ENCODE data around the gene HADH. TPM values are rescaled to one million over a fixed set of nuclear protein-coding genes. Genes with fewer than 3 reads are reported as not detected.
A peak's percentile ranks its signal among the peaks of the same experiment; 100 is the strongest.

Gene HADH
- total and polyA plus RNA-seq, 4 donors: 19.6 to 51.2 (median 35.6) TPM

DNA sequence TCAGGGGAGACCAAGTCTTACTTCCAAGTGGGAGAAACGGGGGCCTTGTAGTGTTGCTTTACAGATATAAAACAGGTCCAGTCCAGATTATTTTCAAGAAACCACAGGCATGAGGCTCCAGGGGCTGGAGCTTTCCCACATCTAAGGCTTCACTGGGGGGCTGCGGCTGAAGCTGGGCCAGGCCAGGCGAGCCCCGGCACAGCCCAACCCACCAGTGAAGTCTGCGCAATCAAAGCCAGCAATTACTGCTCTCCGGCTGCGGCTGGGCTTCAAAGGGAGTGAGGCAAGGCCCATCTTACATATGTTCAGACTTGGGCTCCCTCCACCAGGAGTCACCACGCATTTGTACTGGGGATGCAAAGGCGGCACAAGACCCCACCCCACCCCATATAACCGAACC lies 61.7 kb downstream of the HADH start:
- no peak overlapping the region for H3K27ac ChIP-seq (ENCODE audit: low read depth, low read length)
- H3K4me3 ChIP-seq (ENCODE audit: low read depth, low read length): no peak overlapping the region
- H3K9me3 ChIP-seq (ENCODE audit: control insufficient read depth, insufficient read depth, low read length): no peaks in the 10 kb centered on the region
- H3K27me3 ChIP-seq (ENCODE audit: control insufficient read depth, insufficient read depth, low read length): no peaks in the 10 kb centered on the region
- no peak for DNase-seq (ENCODE audit: low read depth in 4 of 6, low spot score in 6 of 6)
- peaks cover 6% of the 10 kb centered on the region for H3K4me1 ChIP-seq (ENCODE audit: control insufficient read depth, insufficient read depth, low read length)
- no peaks in the 10 kb centered on the region for H3K36me3 ChIP-seq (ENCODE audit: control insufficient read depth, insufficient read depth, low read length)
- WGBS (ENCODE audit: insufficient coverage): 89% methylated on average over 7 of the region's 10 CpGs

DNA sequence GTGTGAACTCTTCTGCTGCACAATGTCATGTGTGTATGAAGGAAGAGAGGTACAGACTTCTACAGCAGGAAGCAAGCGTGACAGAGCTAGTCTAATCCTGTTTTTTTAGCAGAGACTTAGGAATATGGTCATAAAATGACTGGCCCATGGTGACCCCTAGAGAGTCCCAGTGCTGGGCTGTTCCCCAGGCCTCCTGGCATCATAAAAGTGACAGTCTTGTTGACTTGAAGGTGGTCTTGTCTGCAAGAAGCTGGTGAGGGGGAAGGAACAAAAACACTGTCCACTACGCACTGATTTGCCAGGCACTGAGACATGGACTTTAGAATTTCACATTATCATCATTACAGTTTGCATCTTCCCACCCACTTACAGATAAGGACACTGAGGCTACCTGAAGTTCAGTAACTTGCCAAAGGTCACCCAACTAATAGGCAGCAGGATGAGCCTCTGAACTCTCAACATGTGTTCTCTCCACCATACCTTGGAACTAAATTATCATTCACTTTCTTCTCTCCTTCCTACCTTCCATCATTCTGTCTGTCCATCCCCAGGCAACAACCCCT lies 63.0 kb downstream of the HADH start:
- 100% methylated on average over 2 of the region's 2 CpGs for WGBS (ENCODE audit: insufficient coverage)
- no peak for DNase-seq (ENCODE audit: low read depth in 4 of 6, low spot score in 6 of 6)
- Histone ChIP-seq H3K27me3 (ENCODE audit: control insufficient read depth, insufficient read depth, low read length) (no peaks in the 10 kb centered on the region), H3K9me3 (ENCODE audit: control insufficient read depth, insufficient read depth, low read length) (no peaks in the 10 kb centered on the region), H3K36me3 (ENCODE audit: control insufficient read depth, insufficient read depth, low read length) (no peaks in the 10 kb centered on the region), H3K4me3 (ENCODE audit: low read depth, low read length) (no peak overlapping the region), H3K4me1 (ENCODE audit: control insufficient read depth, insufficient read depth, low read length) (peaks cover 6% of the 10 kb centered on the region), H3K27ac (ENCODE audit: low read depth, low read length) (no peak overlapping the region)

DNA sequence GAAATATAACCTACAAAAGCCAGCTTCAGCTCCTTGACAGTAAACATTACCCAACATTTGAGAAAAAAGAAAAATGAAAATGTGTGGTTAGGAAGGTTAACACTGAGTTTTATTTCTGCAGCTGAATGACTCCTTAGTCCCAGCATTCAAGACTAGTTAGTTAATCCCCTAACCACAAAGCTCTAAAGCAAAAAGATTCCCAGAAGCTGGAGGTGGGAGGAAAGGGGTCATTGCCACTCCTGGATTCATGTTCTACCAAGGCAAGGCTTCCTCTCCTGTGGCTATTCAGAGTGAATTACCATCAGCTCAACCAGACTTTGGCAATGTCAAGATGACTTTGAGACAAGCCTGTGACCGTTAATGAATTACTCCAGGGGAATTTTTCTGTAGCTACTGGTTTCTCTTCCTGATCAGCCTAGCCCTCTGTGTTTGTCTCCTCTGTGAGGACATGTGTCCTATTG lies 63.6 kb downstream of the HADH start:
- Histone ChIP-seq H3K4me1 (ENCODE audit: control insufficient read depth, insufficient read depth, low read length) (peaks cover 4% of the 10 kb centered on the region), H3K4me3 (ENCODE audit: low read depth, low read length) (no peak overlapping the region), H3K27me3 (ENCODE audit: control insufficient read depth, insufficient read depth, low read length) (no peaks in the 10 kb centered on the region), H3K36me3 (ENCODE audit: control insufficient read depth, insufficient read depth, low read length) (no peaks in the 10 kb centered on the region), H3K9me3 (ENCODE audit: control insufficient read depth, insufficient read depth, low read length) (no peaks in the 10 kb centered on the region), H3K27ac (ENCODE audit: low read depth, low read length) (no peak overlapping the region)
- 100% methylated on average over 1 of the region's 1 CpG for WGBS (ENCODE audit: insufficient coverage)
- DNase-seq (ENCODE audit: low read depth in 4 of 6, low spot score in 6 of 6): no peak

DNA sequence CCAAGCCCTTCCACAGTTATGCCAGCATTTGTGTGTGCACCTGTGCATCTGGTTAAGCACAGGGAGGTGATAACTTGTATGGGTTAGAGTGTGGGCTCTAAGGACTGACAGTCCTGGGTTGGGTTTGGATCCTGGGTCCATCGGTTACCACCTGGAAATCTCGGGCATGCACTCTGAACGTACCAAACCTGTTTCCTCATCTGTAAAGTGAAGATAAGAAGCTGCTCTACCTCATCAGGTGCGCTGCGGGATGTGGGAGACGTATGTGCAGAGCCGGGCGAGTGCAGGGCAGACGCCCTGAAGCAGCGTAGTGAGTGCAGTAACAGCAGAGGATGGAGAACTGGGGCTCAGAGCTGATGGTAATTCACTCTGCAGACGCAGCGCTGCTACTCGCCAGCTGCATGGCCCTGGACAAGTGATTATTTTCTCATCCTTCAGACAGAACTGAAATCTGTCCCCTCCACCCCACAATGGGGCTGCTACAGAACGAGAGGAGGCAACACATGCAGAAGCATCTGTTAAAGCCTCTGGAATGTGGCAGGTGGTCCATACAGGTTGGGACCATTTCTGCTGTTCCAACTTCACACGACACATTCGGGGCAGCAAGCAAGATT lies 64.4 kb downstream of the HADH start:
- H3K4me3 ChIP-seq (ENCODE audit: low read depth, low read length): no peak overlapping the region
- DNase-seq (ENCODE audit: low read depth in 4 of 6, low spot score in 6 of 6): no peak
- H3K27ac ChIP-seq (ENCODE audit: low read depth, low read length): no peak overlapping the region
- no peaks in the 10 kb centered on the region for H3K36me3 ChIP-seq (ENCODE audit: control insufficient read depth, insufficient read depth, low read length)
- WGBS (ENCODE audit: insufficient coverage): 94% methylated on average over 11 of the region's 16 CpGs
- H3K4me1 ChIP-seq (ENCODE audit: control insufficient read depth, insufficient read depth, low read length): no peaks in the 10 kb centered on the region
- H3K27me3 ChIP-seq (ENCODE audit: control insufficient read depth, insufficient read depth, low read length): no peaks in the 10 kb centered on the region
- no peaks in the 10 kb centered on the region for H3K9me3 ChIP-seq (ENCODE audit: control insufficient read depth, insufficient read depth, low read length)

DNA sequence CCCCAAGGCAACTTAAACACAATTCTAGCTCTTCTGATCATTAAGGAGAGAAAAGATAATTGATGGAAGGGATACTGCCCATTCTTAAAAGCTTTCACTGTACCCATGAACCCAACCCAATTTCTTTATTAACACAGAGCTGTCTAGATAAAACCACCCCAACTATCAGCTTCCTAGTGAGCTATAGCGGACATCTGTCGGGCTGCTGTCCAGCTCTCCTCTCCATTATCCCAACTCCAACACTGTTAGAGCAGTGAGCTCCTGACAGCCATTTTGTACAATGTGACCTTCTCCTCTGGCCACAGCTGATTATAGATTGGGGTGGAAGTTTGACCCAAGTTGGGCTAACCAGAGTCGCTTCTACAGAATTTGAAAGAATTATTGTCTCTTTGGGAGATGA lies 66.1 kb downstream of the HADH start:
- WGBS (ENCODE audit: insufficient coverage): 100% methylated on average over 2 of the region's 3 CpGs
- no peak overlapping the region for H3K4me3 ChIP-seq (ENCODE audit: low read depth, low read length)

DNA sequence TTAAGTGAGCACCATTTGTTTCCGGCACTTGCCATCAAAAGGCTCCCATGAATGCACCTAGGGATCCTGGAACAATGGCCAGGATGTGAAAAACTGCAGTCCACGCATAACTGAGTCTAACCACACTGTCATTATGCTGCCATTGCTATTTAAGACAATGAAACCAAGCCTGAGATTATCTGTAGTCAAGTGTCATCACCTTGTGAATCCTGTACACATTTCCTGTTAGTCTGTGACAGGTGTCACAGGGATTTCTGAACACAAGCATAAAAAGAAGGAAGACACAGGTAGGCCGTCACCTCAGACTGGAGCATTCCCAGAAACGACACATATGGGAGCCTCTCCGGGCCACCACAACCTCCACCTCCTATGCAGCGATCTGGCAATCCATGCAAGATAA lies 66.7 kb downstream of the HADH start:
- Histone ChIP-seq H3K4me3 (ENCODE audit: low read depth, low read length) (no peak overlapping the region), H3K27me3 (ENCODE audit: control insufficient read depth, insufficient read depth, low read length) (no peaks in the 10 kb centered on the region), H3K9me3 (ENCODE audit: control insufficient read depth, insufficient read depth, low read length) (no peaks in the 10 kb centered on the region), H3K27ac (ENCODE audit: low read depth, low read length) (no peak overlapping the region), H3K4me1 (ENCODE audit: control insufficient read depth, insufficient read depth, low read length) (no peaks in the 10 kb centered on the region), H3K36me3 (ENCODE audit: control insufficient read depth, insufficient read depth, low read length) (no peaks in the 10 kb centered on the region)
- 100% methylated on average over 3 of the region's 6 CpGs for WGBS (ENCODE audit: insufficient coverage)
- DNase-seq (ENCODE audit: low read depth in 4 of 6, low spot score in 6 of 6): no peak

More for the DNA sequence above, 66.1 kb downstream of the HADH start:
- H3K27ac ChIP-seq (ENCODE audit: low read depth, low read length): no peak overlapping the region
- no peaks in the 10 kb centered on the region for H3K4me1 ChIP-seq (ENCODE audit: control insufficient read depth, insufficient read depth, low read length)
- no peak for DNase-seq (ENCODE audit: low read depth in 4 of 6, low spot score in 6 of 6)
- no peaks in the 10 kb centered on the region for H3K36me3 ChIP-seq (ENCODE audit: control insufficient read depth, insufficient read depth, low read length)
- H3K27me3 ChIP-seq (ENCODE audit: control insufficient read depth, insufficient read depth, low read length): no peaks in the 10 kb centered on the region
- H3K9me3 ChIP-seq (ENCODE audit: control insufficient read depth, insufficient read depth, low read length): no peaks in the 10 kb centered on the region

DNA sequence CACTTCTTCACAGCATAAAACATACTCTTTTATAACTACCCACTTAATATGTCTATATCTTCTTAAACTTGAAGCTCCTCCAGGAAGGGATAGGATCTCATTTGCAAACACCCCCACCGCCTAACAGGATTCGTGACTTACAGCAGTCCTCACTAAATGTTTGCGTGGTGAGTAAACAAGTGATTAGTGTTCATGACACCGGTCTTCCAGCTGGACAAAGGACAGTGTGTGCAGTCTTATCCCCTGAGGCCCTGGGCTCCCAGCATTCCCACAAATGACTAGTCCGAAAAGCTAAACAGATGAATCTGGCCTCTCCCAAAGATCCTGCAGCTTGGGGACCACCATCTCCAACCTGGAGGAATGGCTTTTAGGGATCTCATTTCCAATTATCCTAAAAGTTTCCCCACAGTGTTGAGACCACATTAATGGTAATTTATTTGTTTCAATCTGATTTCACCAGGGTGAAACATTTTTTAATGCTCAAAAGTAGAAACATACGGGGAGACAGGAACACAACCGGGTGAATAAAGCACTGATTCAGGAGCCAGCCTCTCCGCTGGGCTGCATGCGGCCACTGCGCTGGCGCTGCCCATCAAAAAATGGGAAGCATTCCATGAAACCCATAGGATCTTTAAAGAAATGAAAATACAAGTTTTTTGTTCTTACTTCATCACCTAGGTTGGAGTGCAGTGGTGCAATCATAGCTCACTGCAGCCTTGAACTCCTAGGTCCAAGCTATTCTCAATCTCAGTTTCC lies 69.2 kb downstream of the HADH start:
- 44% methylated on average over 3 of the region's 11 CpGs for WGBS (ENCODE audit: insufficient coverage)
- Histone ChIP-seq H3K4me3 (ENCODE audit: low read depth, low read length) (no peak overlapping the region), H3K27me3 (ENCODE audit: control insufficient read depth, insufficient read depth, low read length) (no peaks in the 10 kb centered on the region), H3K27ac (ENCODE audit: low read depth, low read length) (no peak overlapping the region), H3K36me3 (ENCODE audit: control insufficient read depth, insufficient read depth, low read length) (no peaks in the 10 kb centered on the region), H3K4me1 (ENCODE audit: control insufficient read depth, insufficient read depth, low read length) (no peaks in the 10 kb centered on the region), H3K9me3 (ENCODE audit: control insufficient read depth, insufficient read depth, low read length) (no peaks in the 10 kb centered on the region)
- no peak for DNase-seq (ENCODE audit: low read depth in 4 of 6, low spot score in 6 of 6)

DNA sequence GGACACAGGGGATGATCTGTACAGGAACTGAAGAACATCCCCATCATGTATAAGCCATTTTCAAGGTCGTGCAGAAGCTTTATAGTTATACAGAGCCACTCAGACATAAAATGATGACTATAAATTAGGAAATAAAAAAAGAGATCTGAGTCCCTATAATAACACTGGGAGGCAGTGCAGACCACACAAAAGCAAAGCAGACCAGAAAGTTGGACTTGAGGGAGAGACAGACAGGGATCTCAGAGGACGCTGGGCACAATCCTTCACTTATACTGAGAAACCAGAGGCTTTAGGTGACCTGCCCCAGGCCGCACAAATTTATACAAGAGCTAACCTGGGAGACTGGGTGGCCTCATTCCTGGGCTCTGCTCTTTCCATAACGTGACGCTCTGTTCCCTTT lies 70.5 kb downstream of the HADH start:
- Histone ChIP-seq H3K4me3 (ENCODE audit: low read depth, low read length) (no peak overlapping the region), H3K9me3 (ENCODE audit: control insufficient read depth, insufficient read depth, low read length) (no peaks in the 10 kb centered on the region), H3K36me3 (ENCODE audit: control insufficient read depth, insufficient read depth, low read length) (no peaks in the 10 kb centered on the region), H3K27ac (ENCODE audit: low read depth, low read length) (no peak overlapping the region), H3K4me1 (ENCODE audit: control insufficient read depth, insufficient read depth, low read length) (no peaks in the 10 kb centered on the region), H3K27me3 (ENCODE audit: control insufficient read depth, insufficient read depth, low read length) (no peaks in the 10 kb centered on the region)
- WGBS (ENCODE audit: insufficient coverage): 49% methylated on average over 4 of the region's 5 CpGs
- DNase-seq (ENCODE audit: low read depth in 4 of 6, low spot score in 6 of 6): peak in 4 of 6 donors; percentile 21 to 86 (median 47)

DNA sequence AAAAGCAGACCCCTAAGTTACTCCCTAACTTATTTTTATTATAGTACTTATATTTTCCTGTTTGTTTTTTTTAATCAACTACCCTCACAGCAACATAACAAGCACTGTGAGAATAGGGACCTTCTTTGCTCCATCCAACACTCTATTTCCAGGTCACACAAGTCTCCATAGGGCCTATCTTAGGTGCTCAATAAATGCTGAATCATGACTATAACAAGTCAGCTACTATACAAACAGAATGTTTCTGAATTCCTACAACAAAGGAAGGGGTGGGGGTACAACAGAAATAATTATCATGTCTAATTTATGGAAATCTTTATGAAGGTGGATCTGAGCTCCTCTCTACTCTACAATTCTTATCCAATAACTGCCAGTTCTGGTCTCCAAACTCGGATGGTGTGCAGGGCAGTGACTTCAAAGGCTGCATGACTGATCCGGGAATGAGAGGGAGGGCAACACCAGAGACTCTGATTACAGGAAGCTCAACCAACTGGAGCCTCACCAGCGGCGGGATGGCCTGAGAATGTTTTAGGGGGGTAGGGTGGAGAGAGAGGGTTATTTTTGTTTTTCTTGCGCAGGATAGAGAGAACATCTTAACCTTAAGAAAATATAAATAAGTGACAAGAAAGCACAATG lies 71.1 kb downstream of the HADH start:
- 68% methylated on average over 2 of the region's 5 CpGs for WGBS (ENCODE audit: insufficient coverage)

More for the DNA sequence above, 71.1 kb downstream of the HADH start:
- Histone ChIP-seq H3K9me3 (ENCODE audit: control insufficient read depth, insufficient read depth, low read length) (no peaks in the 10 kb centered on the region), H3K4me1 (ENCODE audit: control insufficient read depth, insufficient read depth, low read length) (no peaks in the 10 kb centered on the region), H3K36me3 (ENCODE audit: control insufficient read depth, insufficient read depth, low read length) (no peaks in the 10 kb centered on the region), H3K27ac (ENCODE audit: low read depth, low read length) (no peak overlapping the region), H3K4me3 (ENCODE audit: low read depth, low read length) (no peak overlapping the region), H3K27me3 (ENCODE audit: control insufficient read depth, insufficient read depth, low read length) (no peaks in the 10 kb centered on the region)
- DNase-seq (ENCODE audit: low read depth in 4 of 6, low spot score in 6 of 6): no peak

All from spinal cord (tissue), 10 donors.